Caki2 (cell line): ENCODE data around the gene CTSE. TPM values are rescaled to one million over a fixed set of nuclear protein-coding genes. Genes with fewer than 3 reads are reported as not detected.
"Not testable (repeated sequence)": the region's sequence is repeated elsewhere in the genome, so short reads cannot be mapped to it uniquely, and the experiment has no call there.

ENCODE experiments used
- DNase-seq: peaks from one replicate; pipeline ENCODE4 v3.0.0-alpha.2; 2015; ENCODE audit warnings: low read depth
- in situ Hi-C: cut with HindIII; loops from 2 replicates; pipeline ENCODE4 v1.10.0; 2016; ENCODE audit warnings: low sequenced_read_pairs, low pct_unique_long_range_greater_than_20kb, mixed read lengths
- total RNA-seq: library from RNA; depleted of rRNA; stranded (reverse); fragments of >200 nt; shearing (Covaris generic); gene quantifications from 2 replicates; pipeline ENCODE4 v1.2.3, GENCODE V29; 2014; ENCODE audit warnings: low replicate concordance

Gene CTSE
- total RNA-seq, 1 experiment from 2014 or later, result 0.54 TPM

GRCh38 chr1:206002160-206002559 lies 21.5 kb downstream of the CTSE start:
- DNase-seq, result no peak
- in situ Hi-C loops, result no loop called here

GRCh38 chr1:206001476-206001888 lies 22.2 kb downstream of the CTSE start:
- in situ Hi-C loops, result no loop called here
- peak; percentile 50 for DNase-seq

- in situ Hi-C loops, result no loop called here
- DNase-seq, result no peak
Observed at GRCh38 chr1:206000641-206001339, 22.9 kb downstream of the CTSE start.

GRCh38 chr1:205998457-205999241 lies 25.0 kb downstream of the CTSE start:
- in situ Hi-C loops, result no loop called here
- no peak for DNase-seq

- in situ Hi-C loops, DNase-seq: not testable (repeated sequence)
Observed at GRCh38 chr1:205996641-205997040, 27.1 kb downstream of the CTSE start.

- DNase-seq, result no peak
- in situ Hi-C loops, result no loop called here
Observed at GRCh38 chr1:205994346-205994745, 29.3 kb downstream of the CTSE start.

- in situ Hi-C loops, result no loop called here
- no peak for DNase-seq
Observed at GRCh38 chr1:205993068-205993467, 30.6 kb downstream of the CTSE start.

- in situ Hi-C loops, result no loop called here
Observed at GRCh38 chr1:205992218-205992882, 31.3 kb downstream of the CTSE start.

GRCh38 chr1:205991237-205991636 lies 32.5 kb downstream of the CTSE start:
- in situ Hi-C loops, result no loop called here
- DNase-seq, result no peak

More at GRCh38 chr1:205992218-205992882, 31.3 kb downstream of the CTSE start:
- DNase-seq, result no peak

- in situ Hi-C loops, result no loop called here
Observed at GRCh38 chr1:205990226-205990625, 33.5 kb downstream of the CTSE start.

GRCh38 chr1:205989786-205990185 lies 33.9 kb downstream of the CTSE start:
- in situ Hi-C loops, result no loop called here
- DNase-seq, result no peak

More at GRCh38 chr1:205990226-205990625, 33.5 kb downstream of the CTSE start:
- no peak for DNase-seq

GRCh38 chr1:205988585-205988995 lies 35.1 kb downstream of the CTSE start:
- DNase-seq, result no peak
- in situ Hi-C loops, result no loop called here

GRCh38 chr1:205986861-205987260 lies 36.8 kb downstream of the CTSE start:
- in situ Hi-C loops, result no loop called here
- no peak for DNase-seq

- no peak for DNase-seq
- in situ Hi-C loops, result no loop called here
Observed at GRCh38 chr1:205986292-205986691, 37.4 kb downstream of the CTSE start.

- in situ Hi-C loops, result no loop called here
Observed at GRCh38 chr1:205985330-205986005, 38.2 kb downstream of the CTSE start.

GRCh38 chr1:205983925-205984725 lies 39.6 kb downstream of the CTSE start:
- peak; percentile 60 for DNase-seq
- in situ Hi-C loops, result no loop called here

More at GRCh38 chr1:205985330-205986005, 38.2 kb downstream of the CTSE start:
- DNase-seq, result peak; percentile 85

- DNase-seq, result no peak
- in situ Hi-C loops, result no loop called here
Observed at GRCh38 chr1:205981257-205981656, 42.4 kb downstream of the CTSE start.
